HG03196 (cell line): Measurements from ENCODE around the gene ZNF136.

Experiments used
- ATAC-seq: cut with Tn5 transposase; IDR thresholded peaks from one replicate; pipeline ENCODE4 v1.9.1; 2021; ENCODE audit not compliant: unreplicated experiment

The ZNF136 gene

DNA sequence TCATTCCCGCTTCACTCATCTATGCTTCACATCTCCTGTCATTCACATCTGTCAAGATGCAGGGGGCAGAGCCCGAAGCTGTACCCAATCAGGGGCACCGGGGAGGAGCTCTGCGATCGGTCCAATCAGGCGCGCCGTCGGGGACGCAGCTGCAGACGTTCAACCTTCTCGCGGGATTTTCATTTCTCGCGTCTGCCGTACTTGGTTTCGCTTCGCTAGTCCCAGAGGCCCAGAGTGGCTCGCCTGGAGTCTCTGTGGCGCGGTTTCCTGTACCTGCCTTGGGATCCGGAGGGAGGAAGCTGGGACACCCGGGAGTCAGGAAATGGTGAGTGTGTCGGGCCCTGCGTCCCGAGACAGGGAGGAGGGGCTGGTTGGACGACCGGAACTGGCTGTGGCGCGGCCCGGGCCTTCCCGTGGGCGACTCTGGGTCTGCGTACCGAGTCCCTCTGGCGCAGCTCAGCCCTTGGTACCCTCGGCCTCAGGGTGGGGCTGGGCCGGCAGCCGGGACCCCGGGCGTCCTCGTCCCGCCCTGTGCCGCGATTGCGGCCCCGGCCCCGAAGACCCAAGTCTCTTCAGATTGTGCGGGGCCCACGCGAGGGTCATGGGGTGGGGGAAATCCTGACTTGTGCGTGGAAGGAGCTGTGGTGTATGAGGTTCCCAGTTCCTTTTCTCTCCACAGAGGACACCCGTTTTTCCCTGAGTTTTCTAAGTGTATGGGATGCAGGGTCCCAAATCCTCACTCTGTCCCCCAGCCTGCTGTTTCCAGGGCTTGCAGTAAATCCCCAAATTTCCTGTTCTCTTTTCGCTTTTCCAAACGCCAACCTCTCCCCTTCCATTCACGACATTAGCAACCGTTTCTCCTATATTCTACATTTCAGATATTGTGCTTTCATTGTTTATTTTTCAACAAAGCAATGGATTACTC, at the start of gene ZNF136:
TSS of gene ZNF136 (plus strand) at position 215 of the 925 bp plus-strand sequence. CDS start at position 323, 108 bp downstream.
- ATAC-seq = peak; percentile 95

DNA sequence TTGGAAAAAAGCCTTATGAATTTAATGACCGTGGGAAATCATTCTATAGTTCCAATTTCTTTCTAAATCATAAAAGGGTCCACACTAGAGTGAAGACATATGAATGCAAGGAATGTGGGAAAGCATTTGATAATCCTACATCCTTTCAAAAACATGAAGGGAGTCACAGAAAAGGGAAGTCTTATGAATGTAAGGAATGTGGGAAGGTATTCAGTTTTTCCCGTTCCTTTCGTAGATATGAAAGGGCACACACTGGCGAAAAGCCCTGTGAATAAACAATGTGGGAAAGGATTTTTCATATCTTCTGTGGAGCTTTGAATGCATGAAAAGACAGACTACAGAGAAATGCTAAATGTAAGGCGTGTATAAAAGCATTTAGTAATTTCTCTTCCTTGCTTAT, 49.8 kb upstream of the ZNF136 start:
- ATAC-seq = no peak

DNA sequence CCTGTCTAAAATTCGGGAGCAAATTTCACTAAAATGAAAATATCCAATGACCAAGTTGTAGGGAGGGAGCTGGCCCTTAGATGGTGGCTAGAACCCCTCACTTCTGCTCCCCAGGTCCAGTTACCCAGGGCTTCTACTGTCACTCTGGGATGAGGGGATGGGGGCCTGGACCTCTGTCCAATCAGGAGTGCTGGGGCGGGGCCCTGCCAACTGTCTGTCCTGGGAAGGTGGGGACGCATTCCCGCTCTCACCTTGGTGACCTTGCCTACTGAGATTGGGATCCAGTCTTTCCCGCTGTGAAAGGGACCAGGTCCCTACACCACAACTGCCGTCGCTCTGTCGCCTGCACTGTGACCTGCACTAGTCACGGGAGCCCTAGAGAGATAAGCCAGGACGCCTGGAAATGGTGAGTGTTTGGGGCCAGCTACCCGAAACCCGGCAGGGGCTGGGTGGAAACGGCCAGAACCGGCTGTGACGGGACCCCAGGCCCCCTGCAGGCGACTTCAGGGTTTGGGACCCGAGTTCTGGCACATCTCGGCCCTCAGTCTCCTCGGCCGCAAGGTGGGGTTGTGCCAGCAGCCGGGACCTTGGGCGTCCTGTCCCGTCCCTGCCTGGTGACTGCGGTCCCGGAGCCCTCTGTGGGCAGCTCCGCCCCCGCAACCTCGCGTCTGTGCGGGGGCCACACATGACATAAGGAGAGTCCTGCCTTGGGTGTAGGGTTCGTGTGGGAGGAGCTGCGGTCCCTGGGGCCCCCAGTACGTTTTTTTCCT, 45.5 kb upstream of the ZNF136 start:
- no peak for ATAC-seq

DNA sequence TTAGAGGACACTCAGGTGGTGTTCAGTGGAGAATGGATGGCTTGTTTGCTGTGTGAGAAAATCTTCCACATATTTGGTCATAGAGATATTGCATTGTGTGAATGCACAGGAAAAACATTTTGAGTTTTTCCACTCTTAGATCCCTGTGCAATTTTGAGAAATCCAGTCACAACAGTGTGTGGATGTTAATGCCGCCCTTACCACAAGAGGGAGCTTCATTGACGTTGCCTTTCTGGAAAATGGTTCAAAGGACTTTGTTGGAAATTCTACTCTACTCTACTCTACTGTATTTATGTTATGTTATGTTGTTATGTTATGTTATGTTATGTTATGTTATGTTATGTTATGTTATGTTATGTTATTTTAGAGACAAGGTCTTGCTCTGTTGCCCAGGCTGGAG, 36.2 kb upstream of the ZNF136 start:
- no peak for ATAC-seq

DNA sequence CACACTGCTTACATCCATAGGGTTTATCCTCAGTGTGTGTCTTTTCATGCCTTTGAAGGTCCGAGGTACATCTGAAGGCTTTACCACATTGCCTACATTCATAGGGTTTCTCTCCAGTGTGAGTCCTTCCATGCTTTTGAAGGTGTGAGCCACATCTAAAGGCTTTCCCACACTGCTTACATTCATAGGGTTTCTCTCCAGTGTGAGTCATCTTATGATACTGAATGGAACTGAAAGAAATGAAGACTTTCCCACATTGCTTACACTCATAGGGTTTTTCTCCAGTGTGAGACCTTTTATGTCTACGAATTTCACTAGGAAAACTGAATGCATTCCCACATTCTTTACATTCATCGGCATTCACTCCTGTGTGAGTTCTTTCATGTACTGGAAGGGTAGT, 29.8 kb upstream of the ZNF136 start:
- no peak for ATAC-seq

DNA sequence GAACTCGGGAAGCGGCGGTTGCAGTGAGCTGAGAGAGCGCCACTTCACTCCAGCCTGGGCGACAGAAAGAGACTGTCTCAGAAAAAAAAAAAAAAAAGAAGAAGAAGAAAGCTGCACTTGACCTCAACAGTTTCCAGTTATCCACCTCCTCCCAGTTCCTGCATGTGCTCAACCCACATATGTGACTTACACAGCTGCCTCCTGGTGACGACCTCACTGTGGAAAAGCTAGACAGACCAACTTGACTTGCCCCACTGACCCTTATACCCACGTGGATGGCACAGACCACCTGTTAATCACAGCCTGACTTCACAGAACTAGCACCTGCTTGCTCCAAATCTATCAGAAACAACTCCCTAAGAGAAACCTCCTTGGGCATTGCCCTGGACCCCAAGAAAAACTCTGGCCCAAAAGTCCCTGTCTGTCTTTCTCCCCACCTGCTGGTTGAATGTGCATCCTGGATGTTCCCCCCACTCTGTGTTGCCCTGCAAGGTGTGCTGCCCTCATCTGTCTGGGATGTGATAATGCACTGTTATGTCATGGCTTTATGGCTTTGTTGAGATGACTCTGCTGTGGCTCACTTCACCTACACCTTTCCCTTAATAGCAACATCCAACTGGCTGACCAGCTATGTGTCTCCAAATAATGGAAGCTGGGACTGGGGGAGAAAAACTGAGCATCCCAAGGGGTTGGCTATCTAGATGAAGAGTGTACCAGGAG, 25.5 kb upstream of the ZNF136 start:
- ATAC-seq = no peak

DNA sequence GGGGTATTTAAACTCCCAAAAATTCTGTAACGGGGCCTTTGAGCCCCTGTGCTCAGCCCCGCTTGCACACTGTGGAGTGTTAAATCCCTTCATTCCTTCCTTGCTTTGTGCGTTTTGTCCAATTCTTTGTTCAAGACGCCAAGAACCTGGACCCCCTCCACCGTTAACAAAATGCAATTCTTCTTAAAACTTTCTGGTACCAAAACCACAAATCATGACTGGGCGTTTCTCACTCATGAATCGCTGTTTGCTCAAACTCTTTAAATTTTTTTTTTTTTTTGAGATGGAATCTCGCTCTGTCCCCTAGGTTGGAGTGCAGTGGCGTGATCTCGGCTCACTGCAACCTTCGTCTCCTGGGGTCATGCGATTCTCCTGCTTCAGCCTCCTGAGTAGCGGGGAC, 23.6 kb upstream of the ZNF136 start:
- no peak for ATAC-seq

DNA sequence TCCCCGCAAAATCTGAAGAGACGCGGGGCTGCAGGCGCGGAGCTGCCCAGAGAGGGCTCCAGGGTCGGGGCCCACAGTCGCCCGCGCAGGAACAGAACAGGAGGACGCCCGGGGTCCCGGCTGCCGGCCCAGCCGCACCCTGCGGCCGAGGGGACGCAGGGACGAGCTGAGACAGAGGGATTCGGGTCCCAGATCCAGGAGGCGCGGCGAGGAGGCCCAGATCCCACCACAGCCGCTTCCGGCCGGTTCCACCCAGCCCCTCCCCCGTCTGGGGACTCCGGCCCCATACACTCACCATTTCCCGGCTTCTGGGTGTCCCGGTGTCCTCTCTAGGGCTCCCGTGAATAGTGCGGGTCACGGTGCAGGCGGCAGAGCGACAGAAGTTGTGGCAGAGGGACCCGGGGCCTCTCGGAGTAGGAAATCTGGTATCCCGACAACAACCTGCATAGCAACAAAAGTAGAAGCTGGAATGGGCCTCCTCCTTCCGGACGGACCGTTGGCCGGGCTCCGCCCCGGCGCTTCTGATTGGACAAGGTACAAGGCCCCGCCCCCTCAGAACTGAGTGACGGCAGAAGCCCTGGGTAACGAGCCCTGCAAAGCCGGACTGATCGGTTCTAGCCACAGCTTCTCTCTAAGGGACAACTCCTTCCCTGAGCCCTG, 22.9 kb upstream of the ZNF136 start, which contains the start of gene ZNF20:
TSS of gene ZNF20 (minus strand) at position 466 of the 660 bp plus-strand sequence. CDS start at position 298, 168 bp downstream.
- peak; percentile 90 for ATAC-seq

DNA sequence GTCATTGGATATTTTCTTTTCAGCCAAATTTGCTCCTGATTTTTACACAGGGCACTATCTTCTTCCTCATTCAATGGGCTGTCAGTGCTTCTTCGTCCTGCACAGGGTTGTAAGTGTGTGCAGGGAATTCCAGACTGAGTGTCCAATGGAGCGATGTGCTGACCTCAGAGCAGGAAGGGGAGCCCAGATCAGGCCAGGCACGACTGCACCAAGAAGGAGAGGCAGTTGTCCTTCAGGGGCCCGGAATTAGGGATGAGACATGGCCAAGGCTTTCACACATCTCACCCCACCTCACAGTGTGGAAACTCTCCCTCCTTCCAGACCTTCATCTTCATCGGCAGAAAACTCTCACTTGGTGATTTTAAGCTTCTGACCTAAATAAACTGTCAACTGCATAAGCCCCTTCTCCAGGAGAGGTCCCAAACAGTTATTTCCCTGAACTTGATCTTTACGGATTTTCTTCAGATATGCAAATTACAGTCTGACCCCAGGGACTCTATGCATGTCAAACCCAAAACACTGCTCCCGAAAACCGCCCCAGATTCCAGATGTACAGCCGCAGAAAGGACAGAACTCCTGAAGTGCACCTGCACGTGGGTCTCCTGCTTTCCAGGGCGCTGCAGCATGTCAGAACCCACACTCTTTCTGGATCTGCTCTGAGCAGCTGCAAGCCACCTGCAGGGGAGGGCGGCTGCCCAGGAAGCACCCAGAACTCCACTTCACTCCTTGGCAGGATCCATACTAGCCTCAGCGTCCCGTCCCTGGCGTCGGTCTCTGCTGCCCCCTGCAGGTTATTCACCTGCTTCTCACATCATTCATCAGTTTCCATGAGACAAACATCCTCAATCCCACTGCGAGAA, 22.1 kb upstream of the ZNF136 start:
- peak; percentile 10 for ATAC-seq

DNA sequence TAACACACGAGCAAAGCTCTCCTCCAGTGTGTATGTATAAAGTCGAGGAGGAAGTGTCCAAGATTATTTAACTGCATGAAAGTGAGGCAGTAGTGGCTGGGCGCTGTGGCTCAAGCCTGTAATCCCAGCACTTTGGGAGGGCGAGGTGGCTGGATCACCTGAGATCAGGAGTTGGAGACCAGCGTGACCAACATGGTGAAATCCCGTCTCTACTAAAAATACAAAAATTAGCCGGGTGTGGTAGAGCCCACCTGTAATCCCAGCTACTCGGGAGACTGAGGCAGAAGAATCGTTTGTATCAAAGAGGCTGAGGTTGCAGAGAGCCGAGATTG, 21.5 kb upstream of the ZNF136 start:
- no peak for ATAC-seq

DNA sequence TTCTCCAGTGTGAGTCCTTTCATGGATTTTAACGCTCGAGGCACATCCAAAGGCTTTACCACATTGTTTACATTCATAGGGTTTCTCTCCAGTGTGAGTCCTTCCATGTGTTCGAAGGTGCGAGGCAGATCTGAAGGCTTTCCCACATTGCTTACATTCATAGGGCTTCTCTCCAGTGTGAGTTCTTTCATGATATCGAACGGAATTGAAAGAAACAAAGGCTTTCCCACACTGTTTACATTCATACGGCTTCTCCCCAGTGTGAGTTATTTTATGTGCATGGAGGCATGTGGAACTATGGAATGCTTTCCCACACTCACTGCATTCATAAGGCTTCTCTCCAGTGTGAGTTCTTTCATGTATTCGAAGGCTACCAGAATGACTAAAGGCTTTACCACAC, 17.5 kb upstream of the ZNF136 start:
- no peak for ATAC-seq

DNA sequence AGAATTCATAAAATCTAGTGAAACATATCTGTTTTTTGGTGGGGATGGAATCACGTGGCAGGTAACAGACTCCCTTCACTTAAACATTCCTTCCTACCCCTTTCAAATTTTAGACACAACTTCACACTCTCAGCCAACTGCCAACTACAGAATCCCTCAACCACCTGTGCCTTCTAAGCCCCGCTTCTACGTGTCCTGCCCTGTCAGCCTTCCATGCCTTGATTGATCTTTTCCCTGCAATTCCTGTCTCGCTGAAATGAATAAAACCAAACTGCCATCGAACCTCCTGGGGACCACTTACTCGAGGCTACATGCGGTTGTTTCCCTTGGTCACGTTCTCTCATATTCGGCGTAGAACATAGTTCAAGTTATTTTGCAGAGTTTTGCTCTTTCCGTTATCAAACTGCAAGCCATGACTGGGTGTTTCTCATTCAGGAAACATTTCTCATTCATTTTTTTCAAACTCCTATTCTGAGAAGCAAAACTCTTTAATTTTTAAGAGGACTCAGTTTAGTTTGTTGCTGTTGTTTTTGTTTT, 7.5 kb upstream of the ZNF136 start:
- no peak for ATAC-seq

DNA sequence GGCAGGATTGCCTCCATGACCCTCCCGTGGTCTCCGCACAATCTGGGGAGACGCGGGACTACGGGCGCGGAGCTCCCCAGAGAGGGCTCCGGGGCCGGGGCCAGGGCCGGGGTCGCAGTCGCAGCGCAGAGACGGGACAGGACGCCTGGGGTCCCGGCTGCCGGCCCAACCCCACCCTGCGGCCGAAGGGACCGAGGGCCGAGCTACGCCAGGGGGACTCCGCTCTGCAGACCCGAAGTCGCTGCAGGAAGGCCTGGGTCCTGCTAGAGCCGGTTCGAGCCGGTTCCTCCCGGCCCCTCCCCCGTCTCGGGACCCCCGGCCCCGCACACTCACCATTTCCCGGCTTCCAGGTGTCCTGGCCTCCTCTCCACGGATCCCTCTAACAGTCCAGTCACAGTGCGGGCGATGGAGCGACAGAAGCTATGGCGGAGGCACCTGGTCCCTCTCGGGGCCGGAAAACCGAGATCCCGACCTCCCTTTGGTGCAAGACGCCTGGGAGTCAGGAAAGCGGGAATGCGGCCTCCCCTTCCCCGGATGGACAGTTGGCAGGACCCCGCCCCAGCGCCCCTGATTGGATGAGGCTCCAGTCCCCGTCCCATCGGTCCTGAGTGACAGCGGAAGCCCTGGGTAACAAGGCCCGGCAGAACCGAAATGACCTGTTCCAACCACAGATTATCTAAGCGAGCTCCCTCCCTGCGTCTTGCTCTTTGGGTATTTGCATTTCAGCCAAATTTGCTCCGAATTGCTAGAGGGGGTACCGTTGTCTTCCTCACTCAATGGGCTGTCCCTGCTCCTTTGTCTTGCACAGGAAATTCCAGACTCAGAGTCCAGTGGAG, 6.5 kb upstream of the ZNF136 start, which contains the start of gene ZNF625:
TSS of gene ZNF625 (minus strand) at position 512 of the 836 bp plus-strand sequence. CDS start at position 336, 176 bp downstream.
- peak; percentile 74 for ATAC-seq

DNA sequence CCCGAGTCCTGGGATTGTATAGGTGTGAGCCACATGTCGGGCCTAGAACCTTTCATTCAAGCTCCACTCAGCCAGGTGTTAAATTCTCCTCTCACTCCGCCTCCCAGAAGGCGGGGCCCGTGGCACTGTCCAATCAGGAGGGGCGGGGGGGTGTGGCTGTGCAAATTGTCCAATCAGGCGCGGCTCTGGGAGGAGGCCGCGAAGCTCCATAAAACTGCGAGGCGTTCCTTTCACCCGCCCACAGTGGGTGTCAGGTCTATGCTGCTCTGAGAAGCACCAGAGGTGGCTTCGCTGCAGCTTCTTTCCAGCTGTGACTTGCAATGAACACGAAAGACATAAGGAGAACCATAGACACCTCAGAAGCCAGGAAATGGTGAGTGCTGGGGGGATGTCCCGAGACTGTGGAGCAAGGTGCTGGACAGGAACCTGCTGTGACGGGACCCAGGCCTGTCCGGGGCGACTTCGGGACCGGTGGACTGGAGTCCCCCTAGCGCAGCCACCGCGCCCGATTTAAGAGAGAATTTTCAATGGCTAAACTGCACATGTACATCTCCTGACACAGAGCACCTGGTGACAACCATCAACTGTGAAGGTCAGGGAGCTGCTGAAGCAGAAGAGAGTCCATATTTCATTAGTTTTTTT, 3.0 kb upstream of the ZNF136 start:
- no peak for ATAC-seq

DNA sequence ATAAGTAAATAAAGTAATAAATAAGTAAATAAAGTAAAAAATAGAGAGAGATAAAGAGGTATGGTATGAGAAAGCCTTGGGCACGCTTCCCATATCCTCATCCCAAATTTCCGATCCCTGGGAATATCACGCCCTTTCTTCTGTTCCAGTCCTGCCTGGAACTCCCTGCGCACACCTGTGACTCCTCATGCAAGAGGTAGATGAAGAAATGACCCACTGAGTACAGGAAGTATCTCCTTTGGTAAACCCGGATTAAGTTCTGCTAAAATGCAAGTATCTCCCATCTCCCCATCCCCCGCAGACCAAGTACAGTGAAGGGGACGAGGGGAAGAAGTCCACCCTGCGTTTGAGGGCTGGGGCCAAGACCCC, 399 bp upstream of the ZNF136 start:
- ATAC-seq = no peak

DNA sequence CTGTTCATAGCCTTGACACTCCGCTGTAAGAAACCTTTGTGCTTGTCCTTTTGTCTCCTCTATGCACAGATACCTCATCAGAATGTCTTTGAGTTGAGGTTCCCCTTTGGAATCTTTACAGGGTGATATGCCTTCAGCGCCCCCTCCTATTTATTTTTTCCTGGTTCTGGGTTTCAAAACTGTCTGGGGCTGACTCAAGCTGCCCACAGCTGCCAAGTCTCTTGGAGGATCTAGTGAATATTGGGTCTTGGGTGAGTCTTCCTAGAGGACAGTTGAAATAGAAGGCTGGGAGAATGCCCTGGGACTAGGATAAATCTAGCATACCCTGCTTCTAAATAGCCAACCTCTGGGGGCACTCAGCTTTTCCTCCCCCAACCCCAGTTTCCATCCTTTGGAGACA, 930 bp downstream of the ZNF136 start:
- no peak for ATAC-seq

DNA sequence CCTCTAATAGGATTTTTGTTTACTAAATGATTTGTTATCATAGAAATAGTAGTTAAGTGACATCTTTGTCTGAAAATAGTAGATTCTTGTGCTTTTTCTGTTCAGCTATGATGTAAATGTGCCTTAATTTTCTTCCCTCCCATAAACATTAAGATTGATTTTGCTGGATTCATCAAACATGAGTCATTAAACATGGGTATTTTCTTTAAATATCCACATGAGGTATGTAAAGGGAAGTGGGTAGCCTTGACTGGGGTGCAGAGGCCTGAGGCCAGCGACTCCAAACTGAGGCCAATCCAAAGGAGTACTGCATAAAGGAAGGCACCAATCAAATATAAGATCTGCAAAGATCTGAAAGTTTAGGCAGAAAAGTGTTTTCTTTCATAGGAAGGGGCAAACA, 3.7 kb downstream of the ZNF136 start:
- ATAC-seq = no peak

DNA sequence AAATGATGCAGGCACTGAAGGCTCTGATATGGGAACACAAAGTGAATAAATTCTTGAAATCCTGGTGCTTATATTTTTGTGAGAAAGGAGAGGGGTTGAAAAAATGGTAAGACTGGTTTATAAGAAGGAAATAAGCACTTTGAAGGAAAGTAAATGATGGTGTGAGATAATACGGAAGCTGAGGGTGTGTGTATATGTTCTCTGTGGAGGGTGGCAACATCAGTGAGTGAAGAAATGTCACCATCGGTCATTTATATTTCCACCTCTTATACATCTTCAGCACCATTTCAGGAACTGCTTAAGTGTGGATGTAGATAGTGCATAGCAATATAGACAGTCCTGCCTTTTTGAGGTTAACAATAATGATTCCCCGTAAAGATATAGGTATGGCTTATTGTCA, 17.5 kb downstream of the ZNF136 start:
- no peak for ATAC-seq
